IMR-90 (cell line): ENCODE data around the gene DPH3.

Experiments
- BHLHE40 ChIP-seq: fragments of 150-350 bp; IDR thresholded peaks from 2 replicates; pipeline ENCODE4 v1.6.1; 2016; ENCODE audit warnings: mild to moderate bottlenecking, low read depth, low read length
- CEBPB ChIP-seq: IDR thresholded peaks from 2 replicates; pipeline ENCODE4 v1.6.1; 2012; ENCODE audit warnings: low read depth, low read length, improper control_type of control experiment
- CHD1 ChIP-seq: IDR thresholded peaks from 2 replicates; pipeline ENCODE4 v1.6.1; 2012; ENCODE audit warnings: low read depth, low read length, improper control_type of control experiment
- CTCF ChIP-seq: conservative IDR thresholded peaks from 2 replicates; pipeline ENCODE4 v1.5.1; 2012; ENCODE audit warnings: mild to moderate bottlenecking, low read depth, low read length, improper control_type of control experiment
- FOS ChIP-seq: fragments of 150-350 bp; IDR thresholded peaks from 2 replicates; pipeline ENCODE4 v1.6.1; 2016; ENCODE audit warnings: low read depth, low read length
- MXI1 ChIP-seq: IDR thresholded peaks from 2 replicates; pipeline ENCODE4 v1.6.1; 2012; ENCODE audit warnings: low read depth, mild to moderate bottlenecking, low read length, moderate library complexity, borderline replicate concordance
- NFE2L2 ChIP-seq: fragments of 150-350 bp; IDR thresholded peaks from 2 replicates; pipeline ENCODE4 v1.6.1; 2016; ENCODE audit warnings: low read depth, mild to moderate bottlenecking, low read length
- POLR2A ChIP-seq: IDR thresholded peaks from 2 replicates; pipeline ENCODE4 v1.6.1; 2012; ENCODE audit warnings: mild to moderate bottlenecking, low read depth, low read length
- RAD21 ChIP-seq: IDR thresholded peaks from 2 replicates; pipeline ENCODE4 v1.6.1; 2012; ENCODE audit warnings: low read length, improper control_type of control experiment
- RFX5 ChIP-seq: IDR thresholded peaks from 2 replicates; pipeline ENCODE4 v1.8.0; 2012; ENCODE audit warnings: low read depth, mild to moderate bottlenecking, low read length, moderate library complexity

GRCh38 chr3:16236856-16237393 lies 27.8 kb downstream of the DPH3 start:
- TF ChIP-seq CTCF, result no peak
- no peak for TF ChIP-seq BHLHE40
- no peak for TF ChIP-seq POLR2A
- TF ChIP-seq RAD21, result no peak
- TF ChIP-seq MXI1, result no peak
- TF ChIP-seq CEBPB, result no peak
- no peak for TF ChIP-seq FOS
- TF ChIP-seq CHD1, result no peak
- no peak for TF ChIP-seq RFX5
- no peak for TF ChIP-seq NFE2L2
